ELF-1 (cell line): ENCODE data around the gene MYH16.
"Not testable (repeated sequence)": the region's sequence is repeated elsewhere in the genome, so short reads cannot be mapped to it uniquely, and the experiment has no call there.

Experiments used
- DNase-seq: peaks from one replicate; pipeline ENCODE4 v3.0.0-alpha.2; 2016; ENCODE audit warnings: low read depth, low spot score

The MYH16 gene

GRCh38 chr7:99258501-99258900, 14.1 kb upstream of the MYH16 start:
- no peak for DNase-seq

- no peak for DNase-seq
Measured at GRCh38 chr7:99260395-99260794, 12.2 kb upstream of the MYH16 start.

- no peak for DNase-seq
Measured at GRCh38 chr7:99261646-99262045, 11.0 kb upstream of the MYH16 start.

GRCh38 chr7:99265848-99266480, 6.7 kb upstream of the MYH16 start:
- DNase-seq, result no peak

- no peak for DNase-seq
Measured at GRCh38 chr7:99267481-99267840, 5.2 kb upstream of the MYH16 start.

- no peak for DNase-seq
Measured at GRCh38 chr7:99267841-99268576, 4.6 kb upstream of the MYH16 start.

- DNase-seq, result no peak
Measured at GRCh38 chr7:99268577-99268908, 4.1 kb upstream of the MYH16 start.

GRCh38 chr7:99270702-99271101, 1.9 kb upstream of the MYH16 start:
- peak; percentile 46 for DNase-seq

- DNase-seq, result not testable (repeated sequence)
Measured at GRCh38 chr7:99273561-99273960, 922 bp downstream of the MYH16 start.

- DNase-seq, result not testable (repeated sequence)
Measured at GRCh38 chr7:99274908-99275307, 2.3 kb downstream of the MYH16 start.

GRCh38 chr7:99275496-99275895, 2.9 kb downstream of the MYH16 start:
- DNase-seq, result no peak

- DNase-seq, result no peak
Measured at GRCh38 chr7:99278180-99278579, 5.5 kb downstream of the MYH16 start.

GRCh38 chr7:99284165-99284564, 11.5 kb downstream of the MYH16 start:
- DNase-seq, result not testable (repeated sequence)

- no peak for DNase-seq
Measured at GRCh38 chr7:99287779-99288534, 15.3 kb downstream of the MYH16 start.

GRCh38 chr7:99289185-99289584, 16.5 kb downstream of the MYH16 start:
- no peak for DNase-seq

- DNase-seq, result not testable (repeated sequence)
Measured at GRCh38 chr7:99290148-99290547, 17.5 kb downstream of the MYH16 start.

GRCh38 chr7:99290980-99291607, 18.5 kb downstream of the MYH16 start:
- DNase-seq, result no peak

- no peak for DNase-seq
Measured at GRCh38 chr7:99292127-99292526, 19.5 kb downstream of the MYH16 start.

GRCh38 chr7:99293167-99293566, 20.5 kb downstream of the MYH16 start:
- DNase-seq, result no peak

GRCh38 chr7:99293650-99294049, 21.0 kb downstream of the MYH16 start:
- no peak for DNase-seq

- peak; percentile 37 for DNase-seq
Measured at GRCh38 chr7:99296471-99296870, 23.8 kb downstream of the MYH16 start.

- no peak for DNase-seq
Measured at GRCh38 chr7:99301496-99301895, 28.9 kb downstream of the MYH16 start.
